BLaER1 treated with 17β-estradiol and CSF1 and Interleukin-3, amounts not matched to agents 10 nM and 100 nM (cell line): ENCODE measurements around the gene ZFPM1.
A peak's percentile ranks its signal among the peaks of the same experiment; 100 is the strongest.

Experiments
- H3K27ac ChIP-seq, 11 experiments: shearing (Covaris generic); formaldehyde crosslinking; 2 replicates each; pipeline ENCODE4 v1.8.1; 2022
- H3K27me3 ChIP-seq, 11 experiments: shearing (Covaris generic); formaldehyde crosslinking; 2 replicates each; pipeline ENCODE4 v1.8.1; 2022
- H3K36me3 ChIP-seq, 11 experiments: shearing (Covaris generic); formaldehyde crosslinking; 2 replicates each; pipeline ENCODE4 v1.8.1; 2022
- H3K4me1 ChIP-seq, 10 experiments: shearing (Covaris generic); formaldehyde crosslinking; 2 replicates each; pipeline ENCODE4 v1.8.1; 2022
- H3K4me2 ChIP-seq, 11 experiments: shearing (Covaris generic); formaldehyde crosslinking; 2 replicates each; pipeline ENCODE4 v1.8.1; 2022
- H3K4me3 ChIP-seq, 10 experiments: shearing (Covaris generic); formaldehyde crosslinking; 2 replicates each; pipeline ENCODE4 v1.8.1; 2022
- H3K9ac ChIP-seq, 11 experiments: shearing (Covaris generic); formaldehyde crosslinking; 2 replicates each; pipeline ENCODE4 v1.8.1; 2022
- H3K9me3 ChIP-seq, 11 experiments: shearing (Covaris generic); formaldehyde crosslinking; replicated peaks in 1 of 11; 2 replicates each; pipeline ENCODE4 v1.8.1; 2022
- H4K20me1 ChIP-seq, 11 experiments: shearing (Covaris generic); formaldehyde crosslinking; 2 replicates each; pipeline ENCODE4 v1.8.1; 2022
- Cebpa-rat ChIP-seq, 11 experiments: shearing (Covaris generic); IDR thresholded peaks; 2 replicates each; pipeline ENCODE4 v1.8.1; 2022

ZFPM1 gene

GRCh38 chr16:88540346-88540977 is 87.4 kb downstream of the ZFPM1 start:
- no peak overlapping the region for H3K4me2 ChIP-seq
- peaks cover 3 to 21% (median 6%) of the 10 kb centered on the region in 10 experiments for H3K4me1 ChIP-seq
- peaks cover 28 to 37% (median 32%) of the 10 kb centered on the region in 11 experiments for H3K9me3 ChIP-seq
- no peaks in the 10 kb centered on the region for H3K36me3 ChIP-seq
- no peak overlapping the region for H3K27ac ChIP-seq
- H3K9ac ChIP-seq = no peak overlapping the region
- H3K27me3 ChIP-seq = no peaks in the 10 kb centered on the region
- peaks cover 0 to 24% (median 4%) of the 10 kb centered on the region in 11 experiments; a peak in 10 of 22 replicates for H4K20me1 ChIP-seq
- TF ChIP-seq Cebpa-rat (IDR thresholded peaks at IDR 0.05) = no peak
- no peak overlapping the region for H3K4me3 ChIP-seq

DNA sequence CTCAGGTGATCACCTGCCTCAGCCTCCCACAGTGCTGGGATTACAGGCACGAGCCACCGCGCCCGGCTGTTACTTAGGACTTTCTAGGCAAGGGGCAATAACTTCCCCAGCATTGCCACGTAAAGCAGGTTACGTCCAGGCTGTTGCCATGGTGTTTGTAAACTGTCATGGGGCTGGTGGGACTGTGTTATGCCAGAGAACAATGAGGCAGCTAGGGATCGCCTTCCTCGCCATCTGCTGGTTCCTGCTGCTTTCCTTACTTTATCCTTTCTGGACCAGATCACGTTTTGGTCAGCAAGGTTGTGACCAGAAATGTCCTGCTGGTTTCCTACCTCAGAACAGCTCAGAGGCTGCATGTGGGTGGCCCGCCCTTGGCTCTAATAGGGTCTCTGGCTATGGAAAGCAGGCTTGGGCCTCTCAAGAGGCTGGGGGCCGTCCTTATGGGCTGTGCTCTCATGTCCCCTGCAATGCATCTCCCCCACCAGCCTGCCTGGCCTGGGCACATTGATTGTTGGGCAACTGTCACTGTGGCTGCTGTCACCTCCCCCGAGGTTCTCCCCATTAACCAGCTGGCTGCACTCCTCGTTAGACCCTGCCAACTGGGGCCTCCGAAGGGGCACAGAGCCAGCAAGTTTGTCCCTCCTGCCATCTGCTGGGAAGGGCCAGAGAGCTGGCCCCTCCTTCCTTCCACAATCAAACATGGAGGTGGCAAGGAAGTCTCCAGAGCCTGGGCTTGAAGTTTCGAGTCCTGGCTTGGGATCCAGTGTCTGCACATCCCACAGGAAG is 88.9 kb downstream of the ZFPM1 start:
- Histone ChIP-seq H3K4me1 (peaks cover 0 to 19% (median 0%) of the 10 kb centered on the region in 10 experiments; a peak in 6 of 20 replicates), H3K4me3 (no peak overlapping the region), H4K20me1 (peaks cover 0 to 10% (median 0%) of the 10 kb centered on the region in 11 experiments; a peak in 3 of 22 replicates), H3K36me3 (no peaks in the 10 kb centered on the region), H3K9me3 (peaks cover 28 to 38% (median 32%) of the 10 kb centered on the region in 11 experiments), H3K4me2 (no peak overlapping the region), H3K9ac (no peak overlapping the region), H3K27ac (no peak overlapping the region), H3K27me3 (no peaks in the 10 kb centered on the region)
- TF ChIP-seq Cebpa-rat (IDR thresholded peaks at IDR 0.05) = no peak

- TF ChIP-seq Cebpa-rat (IDR thresholded peaks at IDR 0.05) = no peak
- H3K4me2 ChIP-seq = no peak overlapping the region
Observed at GRCh38 chr16:88543230-88543813, 90.2 kb downstream of the ZFPM1 start.

GRCh38 chr16:88545781-88546180 is 92.7 kb downstream of the ZFPM1 start:
- H3K27ac ChIP-seq = no peak overlapping the region
- H4K20me1 ChIP-seq = no peaks in the 10 kb centered on the region
- 0 out of 22 replicates have a peak, but pooled peaks cover 0 to 4% (median 0%) of the 10 kb centered on the region in 11 experiments for H3K27me3 ChIP-seq
- TF ChIP-seq Cebpa-rat (IDR thresholded peaks at IDR 0.05) = no peak
- H3K4me3 ChIP-seq = no peak overlapping the region
- H3K9ac ChIP-seq = no peak overlapping the region
- H3K4me2 ChIP-seq = peak overlapping the region in 2 of 11 experiments; percentile 2 to 5; a peak in 1 of 22 replicates
- H3K9me3 ChIP-seq = peaks cover 28 to 38% (median 32%) of the 10 kb centered on the region in 11 experiments
- H3K4me1 ChIP-seq = peaks cover 20 to 43% (median 30%) of the 10 kb centered on the region in 10 experiments
- H3K36me3 ChIP-seq = no peaks in the 10 kb centered on the region

More at GRCh38 chr16:88543230-88543813, 90.2 kb downstream of the ZFPM1 start:
- peaks cover 5 to 23% (median 6%) of the 10 kb centered on the region in 10 experiments for H3K4me1 ChIP-seq
- no peak overlapping the region; a peak in 1 of 20 replicates for H3K4me3 ChIP-seq
- no peaks in the 10 kb centered on the region for H3K27me3 ChIP-seq
- H3K9ac ChIP-seq = no peak overlapping the region
- H3K9me3 ChIP-seq = peaks cover 28 to 38% (median 32%) of the 10 kb centered on the region in 11 experiments
- peaks cover 0 to 7% (median 0%) of the 10 kb centered on the region in 11 experiments; a peak in 2 of 22 replicates for H4K20me1 ChIP-seq
- H3K27ac ChIP-seq = no peak overlapping the region
- no peaks in the 10 kb centered on the region for H3K36me3 ChIP-seq

GRCh38 chr16:88548131-88548874 is 95.2 kb downstream of the ZFPM1 start:
- Histone ChIP-seq H3K4me2 (peak overlapping the region; percentile 57 to 93 (median 83)), H3K27me3 (peaks cover 0 to 15% (median 0%) of the 10 kb centered on the region in 11 experiments; a peak in 2 of 22 replicates), H3K4me3 (no peak overlapping the region), H3K9ac (0 out of 22 replicates have a peak overlapping the region, but pooled peaks of 1 of the 11 experiments have one; percentile 34), H4K20me1 (no peaks in the 10 kb centered on the region), H3K36me3 (no peaks in the 10 kb centered on the region), H3K9me3 (peaks cover 13 to 23% (median 18%) of the 10 kb centered on the region in 11 experiments), H3K27ac (no peak overlapping the region), H3K4me1 (peaks cover 36 to 64% (median 55%) of the 10 kb centered on the region in 10 experiments)
- peak in 6 of 11 experiments; percentile 9 to 44 (median 18); a peak in 3 of 22 replicates for TF ChIP-seq Cebpa-rat (IDR thresholded peaks at IDR 0.05)

GRCh38 chr16:88548985-88549384 is 95.9 kb downstream of the ZFPM1 start:
- H3K27me3 ChIP-seq = peaks cover 0 to 20% (median 0%) of the 10 kb centered on the region in 11 experiments; a peak in 6 of 22 replicates
- TF ChIP-seq Cebpa-rat (IDR thresholded peaks at IDR 0.05) = no peak

GRCh38 chr16:88549671-88550245 is 96.7 kb downstream of the ZFPM1 start:
- H3K27ac ChIP-seq = peak overlapping the region in 8 of 11 experiments; percentile 10 to 57 (median 31); a peak in 10 of 22 replicates
- peak overlapping the region; percentile 62 to 96 (median 84) for H3K4me2 ChIP-seq
- TF ChIP-seq Cebpa-rat (IDR thresholded peaks at IDR 0.05) = no peak
- peaks cover 0 to 12% (median 0%) of the 10 kb centered on the region in 11 experiments; a peak in 3 of 22 replicates for H4K20me1 ChIP-seq
- H3K9me3 ChIP-seq = peaks cover 0 to 8% (median 3%) of the 10 kb centered on the region in 11 experiments; a peak in 11 of 22 replicates
- H3K36me3 ChIP-seq = no peaks in the 10 kb centered on the region
- peak overlapping the region in 7 of 10 experiments; percentile 23 to 54 (median 35); a peak in 11 of 20 replicates for H3K4me3 ChIP-seq
- peaks cover 0 to 27% (median 0%) of the 10 kb centered on the region in 11 experiments; a peak in 6 of 22 replicates for H3K27me3 ChIP-seq
- H3K9ac ChIP-seq = peak overlapping the region in 7 of 11 experiments; percentile 10 to 41 (median 24); a peak in 10 of 22 replicates
- peaks cover 37 to 78% (median 70%) of the 10 kb centered on the region in 10 experiments for H3K4me1 ChIP-seq

More at GRCh38 chr16:88548985-88549384, 95.9 kb downstream of the ZFPM1 start:
- no peak overlapping the region for H3K27ac ChIP-seq
- peak overlapping the region in 8 of 11 experiments; percentile 71 to 93 (median 84); a peak in 15 of 22 replicates for H3K4me2 ChIP-seq
- H3K9me3 ChIP-seq = peaks cover 6 to 16% (median 11%) of the 10 kb centered on the region in 11 experiments
- no peaks in the 10 kb centered on the region for H3K36me3 ChIP-seq
- no peak overlapping the region for H3K9ac ChIP-seq
- H3K4me3 ChIP-seq = no peak overlapping the region
- peaks cover 36 to 71% (median 62%) of the 10 kb centered on the region in 10 experiments for H3K4me1 ChIP-seq
- peaks cover 0 to 4% (median 0%) of the 10 kb centered on the region in 11 experiments; a peak in 1 of 22 replicates for H4K20me1 ChIP-seq
